NCI-H2196 treated with DMSO at 0.1 percent for 48 hours (cell line): ENCODE data around the gene BLNK.

Source experiments
- DNase-seq: peaks from one replicate; lab custom pipeline; 2025; ENCODE audit not compliant: unreplicated experiment; lab: John Stamatoyannopoulos, UW

BLNK gene

GRCh38 chr10:96264938-96265337, 6.4 kb downstream of the BLNK start:
- DNase-seq: no peak

GRCh38 chr10:96263669-96264068, 7.7 kb downstream of the BLNK start:
- no peak for DNase-seq

GRCh38 chr10:96263176-96263575, 8.2 kb downstream of the BLNK start:
- no peak for DNase-seq

- no peak for DNase-seq
These were observed 9.4 kb downstream of the BLNK start for GRCh38 chr10:96261930-96262329.

GRCh38 chr10:96261132-96261531, 10.2 kb downstream of the BLNK start:
- no peak for DNase-seq

- no peak for DNase-seq
These were observed 11.4 kb downstream of the BLNK start for GRCh38 chr10:96260014-96260413.

GRCh38 chr10:96259150-96259549, 12.2 kb downstream of the BLNK start:
- DNase-seq: no peak

GRCh38 chr10:96257944-96258343, 13.4 kb downstream of the BLNK start:
- no peak for DNase-seq

GRCh38 chr10:96255549-96256333, 15.6 kb downstream of the BLNK start:
- no peak for DNase-seq

GRCh38 chr10:96254976-96255375, 16.4 kb downstream of the BLNK start:
- no peak for DNase-seq

- no peak for DNase-seq
These were observed 18.6 kb downstream of the BLNK start for GRCh38 chr10:96252730-96253129.

- no peak for DNase-seq
These were observed 21.0 kb downstream of the BLNK start for GRCh38 chr10:96250349-96250748.

- DNase-seq: no peak
These were observed 22.1 kb downstream of the BLNK start for GRCh38 chr10:96249264-96249663.

GRCh38 chr10:96244354-96244753, 27.0 kb downstream of the BLNK start:
- DNase-seq: no peak

GRCh38 chr10:96243296-96243695, 28.1 kb downstream of the BLNK start:
- DNase-seq: no peak

- no peak for DNase-seq
These were observed 28.5 kb downstream of the BLNK start for GRCh38 chr10:96242822-96243221.

- no peak for DNase-seq
These were observed 32.4 kb downstream of the BLNK start for GRCh38 chr10:96238646-96239623.

- DNase-seq: no peak
These were observed 34.5 kb downstream of the BLNK start for GRCh38 chr10:96236876-96237275.

GRCh38 chr10:96236090-96236478, 35.3 kb downstream of the BLNK start:
- DNase-seq: no peak

GRCh38 chr10:96235326-96236089, 35.9 kb downstream of the BLNK start:
- no peak for DNase-seq

- DNase-seq: no peak
These were observed 37.4 kb downstream of the BLNK start for GRCh38 chr10:96233959-96234358.
